ENCODE data around the gene BMAL1.

Gene BMAL1

GRCh38 chr11:13329670-13330356 lies 52.2 kb downstream of the BMAL1 start:
- H3K4me3 ChIP-seq (replicated peaks; ENCODE audit: low read depth, low read length): no peak overlapping the region
- TF ChIP-seq, protein P1, sequence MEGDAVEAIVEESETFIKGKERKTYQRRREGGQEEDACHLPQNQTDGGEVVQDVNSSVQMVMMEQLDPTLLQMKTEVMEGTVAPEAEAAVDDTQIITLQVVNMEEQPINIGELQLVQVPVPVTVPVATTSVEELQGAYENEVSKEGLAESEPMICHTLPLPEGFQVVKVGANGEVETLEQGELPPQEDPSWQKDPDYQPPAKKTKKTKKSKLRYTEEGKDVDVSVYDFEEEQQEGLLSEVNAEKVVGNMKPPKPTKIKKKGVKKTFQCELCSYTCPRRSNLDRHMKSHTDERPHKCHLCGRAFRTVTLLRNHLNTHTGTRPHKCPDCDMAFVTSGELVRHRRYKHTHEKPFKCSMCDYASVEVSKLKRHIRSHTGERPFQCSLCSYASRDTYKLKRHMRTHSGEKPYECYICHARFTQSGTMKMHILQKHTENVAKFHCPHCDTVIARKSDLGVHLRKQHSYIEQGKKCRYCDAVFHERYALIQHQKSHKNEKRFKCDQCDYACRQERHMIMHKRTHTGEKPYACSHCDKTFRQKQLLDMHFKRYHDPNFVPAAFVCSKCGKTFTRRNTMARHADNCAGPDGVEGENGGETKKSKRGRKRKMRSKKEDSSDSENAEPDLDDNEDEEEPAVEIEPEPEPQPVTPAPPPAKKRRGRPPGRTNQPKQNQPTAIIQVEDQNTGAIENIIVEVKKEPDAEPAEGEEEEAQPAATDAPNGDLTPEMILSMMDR (IDR thresholded peaks at IDR 0.05; ENCODE audit: low read depth, low read length, missing control alignments): no peak
- no peak for DNase-seq (ENCODE audit: extremely low read depth, low read depth)

DNA sequence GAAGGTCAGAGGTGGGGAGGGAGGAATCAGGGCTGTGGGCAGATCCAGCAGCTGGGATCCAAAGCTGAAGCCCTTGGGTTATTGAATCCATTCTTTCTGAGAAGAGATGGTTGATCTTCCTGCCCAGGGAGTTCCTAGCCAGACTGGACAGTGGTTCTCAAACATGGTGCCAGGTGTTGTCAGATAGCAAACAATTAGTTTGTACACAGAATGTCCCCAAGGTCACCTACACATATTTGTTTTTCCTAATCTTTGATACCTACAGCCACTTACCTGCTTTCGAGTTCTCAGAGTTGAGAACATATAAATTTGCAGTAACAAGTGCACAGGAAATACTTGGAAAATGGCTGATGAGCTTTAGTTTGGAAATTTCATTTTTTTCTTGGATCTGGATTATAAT lies 54.5 kb downstream of the BMAL1 start:
- TF ChIP-seq, protein P1 (IDR thresholded peaks at IDR 0.05; ENCODE audit: low read depth, low read length, missing control alignments): no peak
- H3K4me3 ChIP-seq (replicated peaks; ENCODE audit: low read depth, low read length): no peak overlapping the region
- DNase-seq (ENCODE audit: extremely low read depth, low read depth): no peak

- no peak for DNase-seq (ENCODE audit: extremely low read depth, low read depth)
- H3K4me3 ChIP-seq (replicated peaks; ENCODE audit: low read depth, low read length): no peak overlapping the region
- TF ChIP-seq, protein P1 (IDR thresholded peaks at IDR 0.05; ENCODE audit: low read depth, low read length, missing control alignments): no peak
Observed at GRCh38 chr11:13333456-13333957, 55.9 kb downstream of the BMAL1 start.

- H3K4me3 ChIP-seq (replicated peaks; ENCODE audit: low read depth, low read length): no peak overlapping the region
- TF ChIP-seq, protein P1 (IDR thresholded peaks at IDR 0.05; ENCODE audit: low read depth, low read length, missing control alignments): no peak
- DNase-seq (ENCODE audit: extremely low read depth, low read depth): no peak
Observed at GRCh38 chr11:13334034-13334786, 56.6 kb downstream of the BMAL1 start.

DNA sequence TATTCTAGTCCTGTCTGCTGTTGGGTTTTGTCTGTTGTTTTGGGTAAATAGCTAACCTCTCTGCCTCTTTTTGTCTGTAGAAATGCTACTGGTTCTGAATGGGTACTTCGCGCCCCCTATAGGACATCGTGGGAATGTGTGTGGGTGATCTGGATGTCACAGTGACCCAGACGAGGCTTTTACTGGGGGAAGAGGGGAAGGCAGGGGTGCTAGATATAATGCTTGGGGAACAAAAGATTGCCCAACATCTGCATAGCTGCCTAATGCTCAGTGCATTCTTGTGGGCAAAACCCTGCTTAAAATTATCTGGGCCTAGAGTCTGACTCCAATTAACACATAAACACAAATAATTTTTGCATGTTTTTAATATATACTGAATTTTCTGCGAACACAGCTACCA lies 57.7 kb downstream of the BMAL1 start:
- TF ChIP-seq, protein P1 (IDR thresholded peaks at IDR 0.05; ENCODE audit: low read depth, low read length, missing control alignments): peak; percentile 90
- peak; percentile 52 for DNase-seq (ENCODE audit: extremely low read depth, low read depth)
- no peak overlapping the region for H3K4me3 ChIP-seq (replicated peaks; ENCODE audit: low read depth, low read length)

GRCh38 chr11:13336246-13336878 lies 58.8 kb downstream of the BMAL1 start:
- no peak overlapping the region for H3K4me3 ChIP-seq (replicated peaks; ENCODE audit: low read depth, low read length)
- TF ChIP-seq, protein P1 (IDR thresholded peaks at IDR 0.05; ENCODE audit: low read depth, low read length, missing control alignments): no peak
- DNase-seq (ENCODE audit: extremely low read depth, low read depth): no peak

All from HFF-Myc (cell line).